ENCODE data around the gene PRTN3.

Gene PRTN3

GRCh38 chr19:799076-799881 is 41.5 kb upstream of the PRTN3 start:
- DNase-seq (ENCODE audit: insufficient read length, low spot score) (no peak), FAIRE-seq (no peak)
- no peak for TF ChIP-seq POLR2A (IDR thresholded peaks at IDR 0.05; ENCODE audit: low read depth, low read length)

- no peak for FAIRE-seq
Measured at GRCh38 chr19:800360-801029, 40.3 kb upstream of the PRTN3 start.

GRCh38 chr19:801030-801860 is 39.6 kb upstream of the PRTN3 start:
- no peak for TF ChIP-seq POLR2A (IDR thresholded peaks at IDR 0.05; ENCODE audit: low read depth, low read length)
- FAIRE-seq (no peak), DNase-seq (ENCODE audit: insufficient read length, low spot score) (no peak)

More at GRCh38 chr19:800360-801029, 40.3 kb upstream of the PRTN3 start:
- TF ChIP-seq POLR2A (IDR thresholded peaks at IDR 0.05; ENCODE audit: low read depth, low read length): no peak
- no peak for DNase-seq (ENCODE audit: insufficient read length, low spot score)

GRCh38 chr19:801861-802497 is 38.8 kb upstream of the PRTN3 start:
- FAIRE-seq (no peak), DNase-seq (ENCODE audit: insufficient read length, low spot score) (no peak)
- no peak for TF ChIP-seq POLR2A (IDR thresholded peaks at IDR 0.05; ENCODE audit: low read depth, low read length)

GRCh38 chr19:802498-803098 is 38.2 kb upstream of the PRTN3 start:
- TF ChIP-seq POLR2A (IDR thresholded peaks at IDR 0.05; ENCODE audit: low read depth, low read length): no peak
- no peak for DNase-seq (ENCODE audit: insufficient read length, low spot score)
- FAIRE-seq: no peak

- TF ChIP-seq POLR2A (IDR thresholded peaks at IDR 0.05; ENCODE audit: low read depth, low read length): no peak
- FAIRE-seq (no peak), DNase-seq (ENCODE audit: insufficient read length, low spot score) (no peak)
Measured at GRCh38 chr19:803099-803561, 37.7 kb upstream of the PRTN3 start.

GRCh38 chr19:803686-804418 is 36.9 kb upstream of the PRTN3 start:
- no peak for FAIRE-seq
- no peak for DNase-seq (ENCODE audit: insufficient read length, low spot score)
- no peak for TF ChIP-seq POLR2A (IDR thresholded peaks at IDR 0.05; ENCODE audit: low read depth, low read length)

GRCh38 chr19:804419-805165 is 36.2 kb upstream of the PRTN3 start:
- no peak for TF ChIP-seq POLR2A (IDR thresholded peaks at IDR 0.05; ENCODE audit: low read depth, low read length)
- no peak for DNase-seq (ENCODE audit: insufficient read length, low spot score)
- FAIRE-seq: no peak

- DNase-seq (ENCODE audit: insufficient read length, low spot score) (no peak), FAIRE-seq (no peak)
- no peak for TF ChIP-seq POLR2A (IDR thresholded peaks at IDR 0.05; ENCODE audit: low read depth, low read length)
Measured at GRCh38 chr19:805166-805551, 35.6 kb upstream of the PRTN3 start.

- DNase-seq (ENCODE audit: insufficient read length, low spot score): no peak
- TF ChIP-seq POLR2A (IDR thresholded peaks at IDR 0.05; ENCODE audit: low read depth, low read length): no peak
Measured at GRCh38 chr19:805600-806550, 34.9 kb upstream of the PRTN3 start.

GRCh38 chr19:806815-807421 is 33.9 kb upstream of the PRTN3 start:
- DNase-seq (ENCODE audit: insufficient read length, low spot score) (no peak), FAIRE-seq (no peak)
- no peak for TF ChIP-seq POLR2A (IDR thresholded peaks at IDR 0.05; ENCODE audit: low read depth, low read length)

More at GRCh38 chr19:805600-806550, 34.9 kb upstream of the PRTN3 start:
- no peak for FAIRE-seq

Data from H54 (cell line).